SK-N-SH treated with all-trans-retinoic acid at 6 μM for 48 hours (cell line): ENCODE results near the gene KCNK5.

Source experiments
- ATAC-seq: fragments of 200-7000 bp; cut with Tn5 transposase; 3 replicates; pipeline ENCODE4 v1.9.1; 2020; ENCODE audit warnings: mild to moderate bottlenecking, moderate library complexity
- BACH2 ChIP-seq: fragments of 250-450 bp; sonication (Bioruptor Pico); IDR thresholded peaks from 2 replicates; pipeline ENCODE4 v1.9.0; 2021; ENCODE audit warnings: mild to moderate bottlenecking, borderline replicate concordance
- CREB5 ChIP-seq: fragments of 250-450 bp; sonication (Bioruptor Pico); IDR thresholded peaks from 2 replicates; pipeline ENCODE4 v1.5.1; 2020; ENCODE audit warnings: low read depth, mild to moderate bottlenecking, moderate library complexity
- CSRNP3 ChIP-seq: fragments of 250-450 bp; sonication (Bioruptor Pico); IDR thresholded peaks from 2 replicates; pipeline ENCODE4 v1.5.1; 2021; ENCODE audit warnings: mild to moderate bottlenecking, moderate library complexity
- GLIS3 ChIP-seq: fragments of 250-450 bp; sonication (Bioruptor Pico); IDR thresholded peaks from 2 replicates; pipeline ENCODE4 v1.5.0; 2020; ENCODE audit warnings: mild to moderate bottlenecking, moderate library complexity
- PATZ1 ChIP-seq: fragments of 250-450 bp; sonication (Bioruptor Pico); IDR thresholded peaks from 2 replicates; pipeline ENCODE4 v1.8.0; 2020; ENCODE audit warnings: mild to moderate bottlenecking, moderate library complexity, borderline replicate concordance
- POU6F1 ChIP-seq: fragments of 250-450 bp; sonication (Bioruptor Pico); IDR thresholded peaks from 2 replicates; pipeline ENCODE4 v1.8.0; 2021; ENCODE audit warnings: low read depth, mild to moderate bottlenecking, moderate library complexity, borderline replicate concordance
- PPARA ChIP-seq: fragments of 250-450 bp; sonication (Bioruptor Pico); IDR thresholded peaks from 2 replicates; pipeline ENCODE4 v1.5.0; 2020; ENCODE audit warnings: mild to moderate bottlenecking, borderline replicate concordance
- SNAI2 ChIP-seq: fragments of 250-450 bp; sonication (Bioruptor Pico); IDR thresholded peaks from 2 replicates; pipeline ENCODE4 v1.5.0; 2020; ENCODE audit warnings: mild to moderate bottlenecking, moderate library complexity
- TCF4 ChIP-seq: fragments of 250-450 bp; sonication (Bioruptor Pico); IDR thresholded peaks from 2 replicates; pipeline ENCODE4 v1.8.0; 2021; ENCODE audit warnings: mild to moderate bottlenecking, moderate library complexity, borderline replicate concordance
- TOX ChIP-seq: fragments of 250-450 bp; sonication (Bioruptor Pico); IDR thresholded peaks from 2 replicates; pipeline ENCODE4 v1.8.0; 2021; ENCODE audit warnings: mild to moderate bottlenecking, moderate library complexity, borderline replicate concordance
- TSHZ2 ChIP-seq: fragments of 250-450 bp; sonication (Bioruptor Pico); IDR thresholded peaks from 2 replicates; pipeline ENCODE4 v1.5.0; 2020; ENCODE audit warnings: mild to moderate bottlenecking, moderate library complexity
- ZC3H10 ChIP-seq: fragments of 250-450 bp; sonication (Bioruptor Pico); IDR thresholded peaks from 2 replicates; pipeline ENCODE4 v1.5.1; 2021; ENCODE audit warnings: mild to moderate bottlenecking, moderate library complexity
- ZFP3 ChIP-seq: fragments of 250-450 bp; sonication (Bioruptor Pico); IDR thresholded peaks from 2 replicates; pipeline ENCODE4 v1.5.0; 2020; ENCODE audit warnings: mild to moderate bottlenecking, moderate library complexity
- ZFP30 ChIP-seq: fragments of 450-650 bp; formaldehyde crosslinking; IDR thresholded peaks from 2 replicates; pipeline ENCODE4 v1.5.0; 2022; ENCODE audit warnings: mild to moderate bottlenecking, moderate library complexity
- ZNF565 ChIP-seq: fragments of 450-650 bp; formaldehyde crosslinking; conservative IDR thresholded peaks from 2 replicates; pipeline ENCODE4 v1.5.0; 2020; ENCODE audit warnings: low read depth, mild to moderate bottlenecking, moderate library complexity

The KCNK5 gene

GRCh38 chr6:39239527-39240154, 10.4 kb upstream of the KCNK5 start:
- ATAC-seq = no peak
- no peak for TF ChIP-seq TCF4
- no peak for TF ChIP-seq PATZ1 (CRISPR knock-in tag)
- no peak for TF ChIP-seq ZFP30 (CRISPR knock-in tag)
- TF ChIP-seq POU6F1 (CRISPR knock-in tag) = no peak
- no peak for TF ChIP-seq ZNF565 (CRISPR knock-in tag)
- TF ChIP-seq ZFP3 = no peak
- TF ChIP-seq CSRNP3 (CRISPR knock-in tag) = no peak
- no peak for TF ChIP-seq CREB5
- TF ChIP-seq, all 23 proteins: peak for 0

- ATAC-seq = no peak
Measured at GRCh38 chr6:39236742-39237141, 7.5 kb upstream of the KCNK5 start.

GRCh38 chr6:39233333-39233732, 4.1 kb upstream of the KCNK5 start:
- TF ChIP-seq CREB5 (no peak), POU6F1 (CRISPR knock-in tag) (no peak), TOX (CRISPR knock-in tag) (no peak), TSHZ2 (no peak), ZC3H10 (CRISPR knock-in tag) (no peak), GLIS3 (CRISPR knock-in tag) (no peak)
- TF ChIP-seq, all 23 proteins: peak for 0
- ATAC-seq = no peak

More at GRCh38 chr6:39236742-39237141, 7.5 kb upstream of the KCNK5 start:
- TF ChIP-seq GLIS3 (CRISPR knock-in tag) = no peak
- TF ChIP-seq SNAI2 = no peak
- TF ChIP-seq BACH2 = no peak
- no peak for TF ChIP-seq PPARA
- TF ChIP-seq, all 23 proteins: peak for 0
